ENCODE data around the gene CNIH2. TPM values are rescaled to one million over a fixed set of nuclear protein-coding genes. Genes with fewer than 3 reads are reported as not detected.

Gene CNIH2
- total RNA-seq, 1 donor from 2014 or later = 1.7 TPM

DNA sequence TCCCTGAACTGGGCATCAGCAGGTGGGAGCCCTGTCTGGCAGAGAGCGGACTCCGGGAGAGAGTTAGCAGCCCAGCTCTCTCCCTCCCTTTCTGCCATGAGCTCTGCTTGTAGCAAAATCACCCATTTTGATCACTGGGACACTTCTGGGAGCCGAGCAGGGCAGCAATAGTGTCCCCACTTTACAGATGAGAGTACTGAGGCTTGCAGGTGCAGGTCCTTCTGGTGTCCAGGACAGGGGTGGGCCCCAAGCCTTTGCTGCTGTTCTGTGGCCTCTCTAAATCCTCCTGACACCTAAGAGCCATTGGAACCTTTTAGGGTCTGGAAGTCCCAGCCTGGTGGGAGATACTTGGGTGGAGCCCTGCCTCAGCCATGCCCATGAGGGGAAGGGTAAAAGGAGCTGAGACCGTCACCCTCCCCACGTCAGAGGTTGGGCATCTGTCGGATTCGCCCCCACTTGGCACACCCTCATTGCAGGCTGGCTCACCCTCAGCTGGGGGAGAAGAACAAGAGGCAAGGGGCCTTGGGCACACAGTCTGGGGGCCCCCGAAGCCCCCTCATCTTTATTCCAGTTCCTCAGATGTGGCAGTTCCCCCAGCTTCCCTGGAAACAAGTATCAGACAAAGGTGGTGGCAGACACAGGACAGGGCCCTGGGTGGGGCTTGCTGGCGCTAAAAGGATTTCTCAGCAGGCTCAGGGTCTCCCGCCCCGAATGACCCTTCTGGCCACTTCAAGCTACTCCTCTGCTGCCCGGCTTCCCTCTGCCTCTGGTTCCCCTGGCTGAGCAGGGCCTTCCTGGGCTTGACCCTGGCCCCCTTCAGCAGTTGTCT is 53.8 kb downstream of the CNIH2 start:
- DNase-seq = no peak

DNA sequence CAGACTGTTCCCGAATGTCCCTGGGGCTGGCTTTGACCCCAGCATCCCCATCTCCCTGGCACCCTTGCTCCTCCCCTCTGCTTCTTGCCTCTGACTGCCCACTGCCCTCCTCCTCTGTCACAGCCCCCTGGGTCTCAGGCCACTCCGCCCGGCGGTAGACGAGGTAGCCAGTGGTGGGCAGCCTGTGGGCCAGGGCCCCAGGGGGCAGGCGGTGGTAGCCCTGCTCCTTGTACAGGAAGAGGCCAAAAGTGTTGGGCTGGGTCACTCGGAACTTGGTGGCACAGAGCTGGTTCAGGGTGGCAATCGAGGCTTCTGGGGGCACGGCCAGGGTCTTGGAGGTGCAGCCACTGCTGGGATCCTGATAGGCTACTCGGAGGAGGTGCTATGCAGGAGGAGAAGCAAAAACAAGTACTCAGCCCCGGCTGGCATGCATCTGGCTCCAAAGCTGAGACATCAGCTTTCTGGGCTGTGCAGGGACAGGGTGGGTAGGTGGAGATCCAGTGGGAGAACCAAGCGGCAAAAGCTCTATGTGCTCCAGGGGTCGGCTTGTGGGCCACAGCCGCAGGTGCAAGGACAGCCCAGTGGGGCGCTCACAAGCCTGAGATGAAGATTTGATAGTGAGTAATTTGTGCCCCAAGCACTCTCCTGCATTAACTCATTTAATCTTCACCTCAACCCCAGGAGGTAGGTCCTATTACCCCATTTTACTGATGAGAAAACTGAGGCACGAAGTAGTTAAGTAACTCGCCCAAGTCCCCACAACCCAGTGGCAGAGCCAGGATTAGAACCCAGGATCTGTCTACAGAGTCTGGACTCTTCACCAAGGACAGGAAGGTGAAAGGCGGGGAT is 54.6 kb downstream of the CNIH2 start:
- DNase-seq = no peak

DNA sequence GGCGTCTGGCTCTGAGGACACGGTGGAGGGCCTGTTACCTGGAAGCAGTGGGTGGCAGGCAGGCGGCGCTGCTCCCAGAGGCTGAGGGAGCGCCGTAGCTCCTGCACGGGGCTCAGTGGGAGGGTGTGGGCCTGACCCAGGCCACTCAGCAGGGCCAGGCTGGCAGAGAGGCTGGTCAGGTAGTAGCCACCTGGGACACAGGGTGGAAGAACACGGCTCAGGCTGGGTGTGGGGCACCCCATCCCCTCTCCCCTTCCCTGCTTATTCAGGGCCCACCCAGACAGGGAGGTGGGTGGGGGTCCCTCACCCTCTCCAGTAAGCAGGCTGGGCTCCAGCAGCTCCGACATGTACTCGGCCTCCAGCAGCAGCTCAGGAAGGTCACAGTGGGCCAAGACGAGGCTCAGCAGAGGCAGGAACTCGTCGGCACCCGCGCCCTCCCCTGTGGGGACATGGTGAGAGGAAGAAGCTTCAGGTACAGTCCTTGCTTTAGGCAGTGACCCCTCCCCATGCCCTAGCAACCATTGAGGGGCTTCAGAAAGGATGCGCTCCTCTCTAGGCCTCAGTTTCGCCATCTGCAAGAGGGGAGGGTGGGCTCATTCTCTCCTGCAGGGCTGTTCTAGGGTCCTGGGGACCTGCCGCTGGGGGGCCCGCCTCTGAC is 55.4 kb downstream of the CNIH2 start:
- no peak for DNase-seq

Other genes starting within 250 kb of the CNIH2 start
- gene GAL3ST3, start 229.0 kb upstream of the CNIH2 start, total RNA-seq = not detected
- gene SF3B2, start 225.8 kb upstream of the CNIH2 start, total RNA-seq = 95.4 TPM
- 27.0 TPM for gene PACS1, start 207.9 kb upstream of the CNIH2 start, total RNA-seq
- 11.4 TPM for gene KLC2, start 20.5 kb upstream of the CNIH2 start, total RNA-seq
- gene RAB1B, start 9.5 kb upstream of the CNIH2 start, total RNA-seq = 62.2 TPM
- gene YIF1A, start 11.0 kb downstream of the CNIH2 start, total RNA-seq = 53.5 TPM
- gene TMEM151A, start 13.7 kb downstream of the CNIH2 start, total RNA-seq = not detected
- 37.6 TPM for gene CD248, start 38.9 kb downstream of the CNIH2 start, total RNA-seq
- gene RIN1, start 58.3 kb downstream of the CNIH2 start, total RNA-seq = 7.1 TPM
- gene BRMS1, start 66.9 kb downstream of the CNIH2 start, total RNA-seq = 23.6 TPM
- 40.8 TPM for gene B4GAT1, start 69.5 kb downstream of the CNIH2 start, total RNA-seq
- 10.2 TPM for gene SLC29A2, start 93.6 kb downstream of the CNIH2 start, total RNA-seq
- 1.4 TPM for gene NPAS4, start 142.9 kb downstream of the CNIH2 start, total RNA-seq
- 55.9 TPM for gene MRPL11, start 160.7 kb downstream of the CNIH2 start, total RNA-seq
- gene PELI3, start 188.7 kb downstream of the CNIH2 start, total RNA-seq = 5.9 TPM
- 21.2 TPM for gene DPP3, start 202.3 kb downstream of the CNIH2 start, total RNA-seq
- 29.6 TPM for gene BBS1, start 232.5 kb downstream of the CNIH2 start, total RNA-seq

All from tongue (tissue), 2 donors.